HG02885 (cell line): Measurements from ENCODE around the gene DNAJC1.

Experiments
- ATAC-seq: cut with Tn5 transposase; IDR thresholded peaks from one replicate; pipeline ENCODE4 v1.9.1; 2021; ENCODE audit warnings: mild to moderate bottlenecking; ENCODE audit not compliant: unreplicated experiment, poor library complexity

Gene DNAJC1

GRCh38 chr10:22010539-22010938 is 7.0 kb upstream of the DNAJC1 start:
- no peak for ATAC-seq

- no peak for ATAC-seq
Observed at GRCh38 chr10:22006379-22006884, 2.9 kb upstream of the DNAJC1 start.

DNA sequence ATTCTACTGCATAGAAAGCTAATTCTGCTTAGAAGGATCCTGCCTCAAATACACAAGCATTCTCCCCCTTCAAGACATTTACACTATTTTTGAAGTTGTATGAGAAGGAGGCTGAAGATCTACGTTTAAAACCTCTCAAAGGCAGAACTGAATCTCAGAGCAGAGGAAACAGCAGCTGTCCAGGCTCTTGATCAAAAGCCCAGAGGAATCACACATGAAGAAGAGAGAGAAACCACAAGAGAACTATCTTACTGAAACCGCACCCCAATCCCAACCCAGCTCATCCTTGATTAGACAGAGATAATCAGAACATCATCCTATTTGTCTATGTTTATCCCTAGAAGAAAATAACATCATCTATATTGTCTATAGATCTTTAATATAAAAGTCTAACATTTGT is 2.2 kb upstream of the DNAJC1 start:
- ATAC-seq, result no peak

DNA sequence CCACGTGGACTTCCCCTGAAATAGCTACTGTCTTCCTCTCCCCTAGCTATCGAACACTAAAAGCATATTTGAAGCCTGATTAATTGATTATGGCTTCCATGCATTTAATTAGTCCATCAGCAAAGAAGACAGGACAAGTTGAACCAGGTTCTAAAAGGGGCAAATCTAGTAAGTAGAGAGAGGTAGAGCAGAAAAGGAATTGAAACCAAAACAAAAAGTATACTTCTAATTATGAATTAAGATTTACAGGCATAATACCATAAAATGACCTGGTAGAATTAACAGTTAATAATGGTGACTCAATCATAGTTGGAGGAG is 393 bp upstream of the DNAJC1 start:
- no peak for ATAC-seq

DNA sequence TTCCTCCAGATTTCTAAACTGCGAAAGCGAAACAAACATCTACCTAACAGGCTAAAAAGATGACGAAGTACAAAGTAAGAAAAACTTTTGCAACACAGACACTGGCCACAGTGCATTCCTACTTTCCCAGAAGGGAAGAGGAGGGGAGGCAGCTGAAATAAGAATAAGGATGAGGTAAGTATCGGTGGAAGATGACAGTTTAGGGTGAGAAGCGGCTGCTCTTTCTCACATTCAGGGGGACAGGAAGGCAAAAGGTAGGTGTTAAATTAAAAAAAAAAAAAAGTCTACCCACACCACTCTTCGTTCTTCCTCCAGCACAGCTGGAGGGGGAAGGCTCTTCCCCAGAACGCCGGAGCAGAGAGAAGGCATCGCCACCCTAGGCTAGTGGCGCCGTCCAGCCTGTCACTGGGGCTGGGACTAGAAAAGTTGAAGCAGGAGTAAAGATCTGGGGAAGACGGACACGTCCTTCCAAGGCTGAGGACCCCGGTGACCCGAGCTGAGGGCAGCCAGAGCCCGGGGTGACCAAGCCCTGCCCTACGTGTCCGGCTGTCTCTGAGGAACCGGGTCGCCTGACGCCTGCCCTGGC is 846 bp downstream of the DNAJC1 start:
- peak; percentile 18 for ATAC-seq

DNA sequence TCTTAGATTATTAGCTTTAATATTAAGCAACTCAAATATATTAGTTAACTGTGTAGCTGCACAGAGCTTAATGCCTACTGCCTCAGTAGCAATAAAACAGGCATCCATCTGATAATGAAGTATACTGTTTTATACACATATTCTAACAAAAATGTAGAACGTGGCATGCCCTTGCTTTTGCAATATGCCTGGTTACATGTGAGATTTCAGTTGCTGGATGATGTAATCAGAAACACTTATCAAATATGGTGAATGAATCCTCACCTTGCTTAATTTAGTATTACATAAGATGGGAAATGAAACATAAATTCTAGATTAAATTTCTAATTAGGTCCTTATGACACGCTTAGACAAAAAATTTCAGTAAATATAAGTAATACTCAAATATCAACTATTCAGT is 8.0 kb downstream of the DNAJC1 start:
- no peak for ATAC-seq

DNA sequence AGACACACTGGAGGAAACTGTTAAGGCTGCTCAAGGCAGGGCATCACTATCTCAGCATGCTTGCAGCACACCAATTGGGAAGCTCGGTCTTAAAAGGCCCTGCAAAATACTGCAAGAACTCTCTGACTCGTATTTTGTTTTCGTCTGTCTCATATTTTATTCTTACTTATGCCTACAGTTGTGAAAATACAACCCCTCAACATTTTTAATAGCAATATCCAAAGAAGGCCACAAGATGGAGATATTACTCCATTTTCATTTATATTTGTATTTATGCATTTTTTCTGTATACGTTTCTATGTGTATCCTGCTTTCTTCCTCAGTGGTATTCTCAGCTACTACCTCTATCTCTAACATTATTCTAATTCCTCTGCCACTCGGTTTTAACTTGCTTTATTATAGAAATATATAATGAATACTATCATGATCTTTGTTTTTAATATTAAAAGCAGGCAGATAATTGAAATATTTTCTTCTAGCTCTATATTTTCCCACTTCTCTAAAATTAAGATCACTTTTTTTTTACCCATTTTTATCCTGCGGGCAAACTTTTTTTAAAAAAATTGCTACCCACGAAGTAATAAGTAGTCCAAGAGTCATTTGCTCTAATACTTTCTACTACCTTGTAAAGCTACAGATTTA is 10.0 kb downstream of the DNAJC1 start:
- no peak for ATAC-seq

DNA sequence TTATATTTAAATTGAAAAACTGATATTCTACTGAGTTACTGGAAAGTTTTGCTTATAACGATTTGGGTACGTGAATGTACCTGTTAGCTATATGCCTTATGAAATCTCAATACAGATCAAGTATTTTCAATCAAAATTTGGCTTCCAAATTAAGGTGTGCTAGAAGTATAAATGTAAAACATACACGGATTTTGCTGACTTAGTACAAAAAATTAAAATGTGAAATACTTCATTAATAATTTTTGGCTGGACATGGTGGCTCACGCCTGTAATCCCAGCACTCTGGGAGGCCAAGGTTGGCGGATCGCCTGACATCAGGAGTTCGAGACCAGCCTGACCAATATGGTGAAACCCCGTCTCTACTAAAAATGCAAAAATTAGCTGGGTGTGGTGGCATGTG is 11.7 kb downstream of the DNAJC1 start:
- ATAC-seq, result no peak

- ATAC-seq, result no peak
Observed at GRCh38 chr10:21990449-21990848, 13.1 kb downstream of the DNAJC1 start.

- peak; percentile 97 for ATAC-seq
Observed at GRCh38 chr10:21989453-21990154, 13.9 kb downstream of the DNAJC1 start.

GRCh38 chr10:21985541-21985940 is 18.0 kb downstream of the DNAJC1 start:
- ATAC-seq, result no peak

- no peak for ATAC-seq
Observed at GRCh38 chr10:21981118-21981517, 22.4 kb downstream of the DNAJC1 start.

DNA sequence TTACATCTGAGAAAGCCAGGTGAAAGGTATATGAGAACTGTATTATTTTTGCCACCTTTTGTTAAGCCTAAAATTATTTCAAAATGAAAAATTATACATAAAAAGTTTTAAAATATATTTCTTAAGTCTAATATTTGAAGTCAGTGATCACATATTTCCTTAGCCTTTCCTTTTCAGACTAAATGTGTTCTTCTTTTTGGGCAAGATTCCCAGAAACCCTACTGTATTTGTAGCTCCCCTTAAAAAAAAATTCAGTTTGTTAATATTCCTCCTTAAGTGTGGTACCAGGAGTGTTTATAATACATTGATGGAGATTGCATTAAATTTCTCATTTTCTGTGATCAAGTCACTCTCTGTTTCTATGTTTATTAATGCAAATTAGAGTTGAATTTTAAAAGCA is 22.8 kb downstream of the DNAJC1 start:
- no peak for ATAC-seq

GRCh38 chr10:21978191-21978862 is 25.2 kb downstream of the DNAJC1 start:
- ATAC-seq, result no peak

DNA sequence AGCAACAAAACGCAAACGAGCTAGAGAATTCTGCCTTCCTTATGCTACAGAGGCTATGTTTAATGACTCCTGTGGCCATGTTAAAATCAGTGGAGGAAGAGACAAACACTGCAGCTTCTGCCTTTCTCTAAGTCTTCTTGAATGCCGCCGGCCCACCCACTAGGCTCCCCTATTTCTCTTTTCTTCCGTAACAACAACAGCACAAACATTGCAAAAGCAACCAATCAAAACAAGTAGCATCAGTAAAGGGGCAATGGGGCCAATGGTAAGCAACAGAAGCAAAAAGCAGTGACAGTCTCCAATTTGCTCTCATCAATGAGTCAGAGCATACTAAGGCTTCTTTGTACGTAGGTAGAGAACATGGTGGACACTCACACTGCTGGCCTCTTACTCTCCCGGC is 26.8 kb downstream of the DNAJC1 start:
- ATAC-seq, result no peak

DNA sequence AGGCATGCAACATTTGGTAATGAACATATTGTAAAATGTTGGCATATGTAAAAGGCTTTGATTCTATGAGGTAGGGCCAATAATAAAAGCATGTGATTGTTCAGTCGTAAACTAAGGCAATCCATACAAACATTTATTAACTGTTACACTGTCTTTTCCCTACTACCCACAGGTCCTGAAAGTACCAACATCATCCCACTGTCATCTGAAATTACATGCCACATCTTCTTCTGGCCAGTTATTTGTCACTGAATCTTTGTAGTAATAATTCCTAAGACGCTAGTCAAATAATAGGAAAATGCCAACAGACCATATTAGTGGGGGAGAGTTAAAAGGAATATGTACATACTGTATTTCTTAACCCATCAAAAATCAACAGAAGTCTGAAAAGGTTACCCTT is 27.2 kb downstream of the DNAJC1 start:
- ATAC-seq, result no peak

DNA sequence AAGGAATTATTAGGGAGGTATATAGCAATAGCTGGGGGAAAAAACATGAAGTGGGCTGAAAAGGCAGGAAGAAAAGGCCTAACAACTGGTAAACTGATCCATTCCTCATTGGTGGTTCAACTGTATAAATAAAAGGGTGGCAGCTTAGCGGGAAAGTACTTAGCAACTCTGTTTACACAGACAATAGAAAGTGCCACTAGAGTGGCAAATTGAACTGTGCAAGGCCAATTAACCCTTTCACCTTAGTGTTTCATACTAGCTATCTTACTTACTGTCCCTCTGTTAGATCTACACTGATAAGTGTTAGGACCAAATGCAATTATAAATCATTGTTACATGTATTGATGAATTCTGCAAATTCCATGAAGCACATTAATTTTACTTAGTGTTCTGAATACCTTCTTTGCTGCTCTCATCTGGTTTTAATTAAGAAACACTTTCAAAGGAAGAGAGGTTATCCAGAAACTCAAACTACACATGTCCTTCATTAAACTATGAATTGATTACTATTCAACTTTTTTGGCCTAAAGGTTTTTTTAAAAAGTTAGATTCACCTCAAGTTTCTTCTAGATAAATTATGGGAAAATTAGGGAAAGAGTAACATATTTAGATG is 28.0 kb downstream of the DNAJC1 start:
- no peak for ATAC-seq

GRCh38 chr10:21972584-21972983 is 30.9 kb downstream of the DNAJC1 start:
- ATAC-seq, result peak; percentile 72

DNA sequence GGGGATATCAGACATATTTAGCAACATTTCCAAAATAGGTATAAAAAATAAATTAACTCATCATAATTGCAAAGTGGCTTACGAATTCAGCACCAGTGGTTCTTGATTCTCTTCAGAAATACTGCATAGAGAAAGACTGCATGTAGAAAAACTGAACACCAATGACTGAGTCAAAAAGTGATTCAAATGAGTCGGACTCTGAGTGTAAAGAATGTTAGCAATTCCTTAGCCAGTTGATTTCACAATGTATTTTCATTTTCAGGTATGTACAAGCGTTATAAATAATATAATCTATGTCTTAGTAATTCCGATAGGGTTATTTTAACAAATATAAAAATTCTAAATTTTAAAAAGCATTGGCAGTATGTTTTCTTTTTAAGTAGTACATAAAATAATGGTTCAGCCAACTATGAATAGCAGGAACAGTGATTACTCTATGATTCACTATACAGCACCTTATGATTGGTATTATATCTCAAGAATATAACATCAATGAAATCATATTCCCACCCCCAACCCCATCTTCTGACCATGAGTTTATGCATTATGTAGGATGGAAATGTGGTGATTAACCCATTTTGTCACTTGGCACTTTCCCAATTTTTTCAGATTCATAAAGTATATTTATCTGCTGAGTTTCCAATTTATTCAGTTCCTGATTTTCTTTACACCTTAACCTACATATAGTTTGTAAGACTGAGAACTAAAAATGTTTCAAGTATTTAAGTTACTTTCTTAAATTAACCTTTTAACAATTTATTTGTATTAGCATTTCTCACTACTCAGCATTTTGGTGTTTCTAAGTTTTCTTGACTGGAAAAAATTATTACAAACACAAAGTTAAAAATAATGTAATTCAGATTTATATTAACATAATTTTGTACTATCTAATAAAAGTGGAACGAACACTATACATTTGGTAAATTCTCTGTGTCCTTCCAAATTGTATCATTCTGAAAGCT is 33.9 kb downstream of the DNAJC1 start:
- no peak for ATAC-seq
